ENCODE results near the gene TNFRSF4.

TNFRSF4 gene

GRCh38 chr1:1199141-1199960 lies 14.6 kb downstream of the TNFRSF4 start:
- Histone ChIP-seq H3K4me2 (no peak overlapping the region), H3K27ac (no peak overlapping the region)
- TF ChIP-seq, protein P1, sequence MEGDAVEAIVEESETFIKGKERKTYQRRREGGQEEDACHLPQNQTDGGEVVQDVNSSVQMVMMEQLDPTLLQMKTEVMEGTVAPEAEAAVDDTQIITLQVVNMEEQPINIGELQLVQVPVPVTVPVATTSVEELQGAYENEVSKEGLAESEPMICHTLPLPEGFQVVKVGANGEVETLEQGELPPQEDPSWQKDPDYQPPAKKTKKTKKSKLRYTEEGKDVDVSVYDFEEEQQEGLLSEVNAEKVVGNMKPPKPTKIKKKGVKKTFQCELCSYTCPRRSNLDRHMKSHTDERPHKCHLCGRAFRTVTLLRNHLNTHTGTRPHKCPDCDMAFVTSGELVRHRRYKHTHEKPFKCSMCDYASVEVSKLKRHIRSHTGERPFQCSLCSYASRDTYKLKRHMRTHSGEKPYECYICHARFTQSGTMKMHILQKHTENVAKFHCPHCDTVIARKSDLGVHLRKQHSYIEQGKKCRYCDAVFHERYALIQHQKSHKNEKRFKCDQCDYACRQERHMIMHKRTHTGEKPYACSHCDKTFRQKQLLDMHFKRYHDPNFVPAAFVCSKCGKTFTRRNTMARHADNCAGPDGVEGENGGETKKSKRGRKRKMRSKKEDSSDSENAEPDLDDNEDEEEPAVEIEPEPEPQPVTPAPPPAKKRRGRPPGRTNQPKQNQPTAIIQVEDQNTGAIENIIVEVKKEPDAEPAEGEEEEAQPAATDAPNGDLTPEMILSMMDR (conservative IDR thresholded peaks at IDR 0.05; ENCODE audit: low read depth, low read length) = no peak

GRCh38 chr1:1198423-1199140 lies 15.4 kb downstream of the TNFRSF4 start:
- Histone ChIP-seq H3K4me2 (no peak overlapping the region), H2AFZ (ENCODE audit: low read depth) (no peak overlapping the region), H3K4me1 (ENCODE audit: low read depth, poor library complexity, severe bottlenecking) (no peaks in the 10 kb centered on the region), H3K4me3 (IDR thresholded peaks at IDR 0.05; ENCODE audit: insufficient read depth, low read depth, low read length) (no peak overlapping the region), H3K79me2 (ENCODE audit: insufficient read depth, low read depth) (no peaks in the 10 kb centered on the region), H3K27ac (no peak overlapping the region), H3K9ac (no peak overlapping the region), H3K36me3 (ENCODE audit: insufficient read depth) (no peaks in the 10 kb centered on the region), H3K27me3 (ENCODE audit: insufficient read depth, low read depth) (peaks cover 55% of the 10 kb centered on the region), H4K20me1 (ENCODE audit: insufficient read depth) (no peaks in the 10 kb centered on the region)
- TF ChIP-seq, protein P1 (conservative IDR thresholded peaks at IDR 0.05; ENCODE audit: low read depth, low read length) = no peak

More at GRCh38 chr1:1199141-1199960, 14.6 kb downstream of the TNFRSF4 start:
- H3K4me3 ChIP-seq (IDR thresholded peaks at IDR 0.05; ENCODE audit: insufficient read depth, low read depth, low read length) = no peak overlapping the region
- H3K27me3 ChIP-seq (ENCODE audit: insufficient read depth, low read depth) = peaks cover 55% of the 10 kb centered on the region
- H3K9ac ChIP-seq = no peak overlapping the region
- H3K4me1 ChIP-seq (ENCODE audit: low read depth, poor library complexity, severe bottlenecking) = no peaks in the 10 kb centered on the region
- H3K79me2 ChIP-seq (ENCODE audit: insufficient read depth, low read depth) = no peaks in the 10 kb centered on the region
- no peaks in the 10 kb centered on the region for H4K20me1 ChIP-seq (ENCODE audit: insufficient read depth)
- H2AFZ ChIP-seq (ENCODE audit: low read depth) = no peak overlapping the region
- H3K36me3 ChIP-seq (ENCODE audit: insufficient read depth) = no peaks in the 10 kb centered on the region

- Histone ChIP-seq H3K27me3 (ENCODE audit: insufficient read depth, low read depth) (peaks cover 51% of the 10 kb centered on the region), H3K27ac (no peak overlapping the region), H3K4me2 (no peak overlapping the region), H3K4me1 (ENCODE audit: low read depth, poor library complexity, severe bottlenecking) (no peaks in the 10 kb centered on the region), H4K20me1 (ENCODE audit: insufficient read depth) (no peaks in the 10 kb centered on the region), H3K36me3 (ENCODE audit: insufficient read depth) (no peaks in the 10 kb centered on the region), H2AFZ (ENCODE audit: low read depth) (no peak overlapping the region), H3K4me3 (IDR thresholded peaks at IDR 0.05; ENCODE audit: insufficient read depth, low read depth, low read length) (no peak overlapping the region), H3K9ac (no peak overlapping the region), H3K79me2 (ENCODE audit: insufficient read depth, low read depth) (no peaks in the 10 kb centered on the region)
- TF ChIP-seq, protein P1 (conservative IDR thresholded peaks at IDR 0.05; ENCODE audit: low read depth, low read length) = no peak
Observed at GRCh38 chr1:1197551-1198422, 16.2 kb downstream of the TNFRSF4 start.

- Histone ChIP-seq H3K9ac (no peak overlapping the region), H3K4me2 (no peak overlapping the region), H3K79me2 (ENCODE audit: insufficient read depth, low read depth) (no peaks in the 10 kb centered on the region), H3K27ac (no peak overlapping the region), H3K4me3 (IDR thresholded peaks at IDR 0.05; ENCODE audit: insufficient read depth, low read depth, low read length) (no peak overlapping the region), H3K27me3 (ENCODE audit: insufficient read depth, low read depth) (peaks cover 56% of the 10 kb centered on the region), H3K4me1 (ENCODE audit: low read depth, poor library complexity, severe bottlenecking) (no peaks in the 10 kb centered on the region), H3K36me3 (ENCODE audit: insufficient read depth) (no peaks in the 10 kb centered on the region), H4K20me1 (ENCODE audit: insufficient read depth) (no peaks in the 10 kb centered on the region), H2AFZ (ENCODE audit: low read depth) (no peak overlapping the region)
- TF ChIP-seq, protein P1 (conservative IDR thresholded peaks at IDR 0.05; ENCODE audit: low read depth, low read length) = no peak
Observed at GRCh38 chr1:1197188-1197500, 16.8 kb downstream of the TNFRSF4 start.

All from KMS-11 (cell line).